ENCODE measurements around the gene PPP6C. TPM values are rescaled to one million over a fixed set of nuclear protein-coding genes. Genes with fewer than 3 reads are reported as not detected.
"Not testable (repeated sequence)": the region's sequence is repeated elsewhere in the genome, so short reads cannot be mapped to it uniquely, and the experiment has no call there.

PPP6C gene
- total and polyA plus RNA-seq, 2 experiments from 2014 or later, result 31.9 to 46.4 TPM

- H3F3A ChIP-seq (replicated peaks; ENCODE audit: low read depth); H3K4me3 ChIP-seq; H2AFZ ChIP-seq; H3K9me2 ChIP-seq (ENCODE audit: insufficient read depth); H3K27ac Mint-ChIP-seq; H3K4me3 Mint-ChIP-seq; H3K4me1 ChIP-seq (ENCODE audit: insufficient read depth); H3K4me2 ChIP-seq; H3K27me3 Mint-ChIP-seq (ENCODE audit: insufficient read depth, low read depth, poor library complexity); ATAC-seq; H3K27ac ChIP-seq (ENCODE audit: low read depth); H3K36me3 ChIP-seq (ENCODE audit: insufficient read depth); H3K4me1 Mint-ChIP-seq; DNase-seq (ENCODE audit: low spot score); H3K27me3 ChIP-seq (ENCODE audit: insufficient read depth); H4K20me1 ChIP-seq (replicated peaks; ENCODE audit: insufficient read depth): not testable (repeated sequence)
- Mint-ChIP-seq H3K9me3 (peaks cover 10% of the 10 kb centered on the region; the same call in 2 of the 3 replicates), H3K36me3 (ENCODE audit: low read depth) (peaks cover 23% of the 10 kb centered on the region)
- peaks cover 73% of the 10 kb centered on the region for H3K79me2 ChIP-seq (replicated peaks; ENCODE audit: insufficient read depth)
Measured at GRCh38 chr9:125118696-125119095, 70.9 kb downstream of the PPP6C start.

- H3K36me3 Mint-ChIP-seq (ENCODE audit: low read depth), result peaks cover 57% of the 10 kb centered on the region
- not testable (repeated sequence) for H3K4me3 ChIP-seq; DNase-seq (ENCODE audit: low spot score); H3K27me3 Mint-ChIP-seq (ENCODE audit: insufficient read depth, low read depth, poor library complexity); H3K27ac Mint-ChIP-seq; H3K36me3 ChIP-seq (ENCODE audit: insufficient read depth); H3K4me3 Mint-ChIP-seq; H3F3A ChIP-seq (replicated peaks; ENCODE audit: low read depth); H2AFZ ChIP-seq; H3K9me2 ChIP-seq (ENCODE audit: insufficient read depth); H3K4me1 ChIP-seq (ENCODE audit: insufficient read depth); H3K27ac ChIP-seq (ENCODE audit: low read depth); H3K4me1 Mint-ChIP-seq; H4K20me1 ChIP-seq (replicated peaks; ENCODE audit: insufficient read depth); H3K4me2 ChIP-seq; ATAC-seq; H3K27me3 ChIP-seq (ENCODE audit: insufficient read depth)
- H3K79me2 ChIP-seq (replicated peaks; ENCODE audit: insufficient read depth), result peaks cover 82% of the 10 kb centered on the region
- peaks cover 44% of the 10 kb centered on the region for H3K9me3 Mint-ChIP-seq
Measured at GRCh38 chr9:125114503-125114902, 75.1 kb downstream of the PPP6C start.

GRCh38 chr9:125110464-125110863 is 79.1 kb downstream of the PPP6C start:
- no peaks in the 10 kb centered on the region for H3K4me1 Mint-ChIP-seq
- peaks cover 56% of the 10 kb centered on the region for H3K9me3 Mint-ChIP-seq
- no peaks in the 10 kb centered on the region for H3K27me3 Mint-ChIP-seq (ENCODE audit: insufficient read depth, low read depth, poor library complexity)
- no peak for ATAC-seq
- no peak overlapping the region for H3K4me3 Mint-ChIP-seq
- no peak overlapping the region for H3K27ac ChIP-seq (ENCODE audit: low read depth)
- H3K79me2 ChIP-seq (replicated peaks; ENCODE audit: insufficient read depth), result peaks cover 60% of the 10 kb centered on the region
- 0 out of 2 replicates have a peak, but pooled peaks cover 6% of the 10 kb centered on the region for H3K9me2 ChIP-seq (ENCODE audit: insufficient read depth)
- H3K4me2 ChIP-seq, result no peak overlapping the region
- H4K20me1 ChIP-seq (replicated peaks; ENCODE audit: insufficient read depth), result peaks cover 3% of the 10 kb centered on the region
- no peaks in the 10 kb centered on the region for H3K4me1 ChIP-seq (ENCODE audit: insufficient read depth)
- DNase-seq (ENCODE audit: low spot score), result no peak
- H2AFZ ChIP-seq, result no peak overlapping the region
- H3K27ac Mint-ChIP-seq, result no peak overlapping the region
- no peaks in the 10 kb centered on the region for H3K27me3 ChIP-seq (ENCODE audit: insufficient read depth)
- H3F3A ChIP-seq (replicated peaks; ENCODE audit: low read depth), result no peaks in the 10 kb centered on the region
- no peak overlapping the region for H3K4me3 ChIP-seq
- peaks cover 3% of the 10 kb centered on the region; the same call in 1 of the 2 replicates for H3K36me3 ChIP-seq (ENCODE audit: insufficient read depth)
- peaks cover 61% of the 10 kb centered on the region; the same call in 2 of the 3 replicates for H3K36me3 Mint-ChIP-seq (ENCODE audit: low read depth)
- TF ChIP-seq EZH2phosphoT487 (IDR thresholded peaks at IDR 0.05; ENCODE audit: unreplicated experiment) (no peak), CREB1 (CRISPR knock-in tag; IDR thresholded peaks at IDR 0.05; ENCODE audit: low read depth) (no peak), ZNF114 (CRISPR knock-in tag; IDR thresholded peaks at IDR 0.05) (no peak), ZNF331 (CRISPR knock-in tag; IDR thresholded peaks at IDR 0.05; ENCODE audit: low read depth) (no peak), ETS1 (IDR thresholded peaks at IDR 0.05) (no peak), STAT1 (IDR thresholded peaks at IDR 0.05; ENCODE audit: unreplicated experiment) (no peak), POLR2AphosphoS5 (IDR thresholded peaks at IDR 0.05; ENCODE audit: low read depth) (no peak), JUNB (IDR thresholded peaks at IDR 0.05; ENCODE audit: unreplicated experiment) (no peak), NANOG (IDR thresholded peaks at IDR 0.05; ENCODE audit: borderline replicate concordance) (no peak), REST (IDR thresholded peaks at IDR 0.05; ENCODE audit: unreplicated experiment) (no peak), EZH2 (IDR thresholded peaks at IDR 0.05; ENCODE audit: low read depth, unreplicated experiment) (no peak), CTCF (conservative IDR thresholded peaks at IDR 0.05; ENCODE audit: low read depth in 2 of 2) (no peak)
